Mesendoderm (in vitro differentiated cells): ENCODE data around the gene ALDH9A1.

Experiments
- DNase-seq: peaks from one replicate; pipeline ENCODE4 v3.0.0; 2013
- H2AK5ac ChIP-seq: 2 replicates; pipeline ENCODE4 v1.6.1; 2013; ENCODE audit warnings: low read length, inconsistent platforms
- H2BK120ac ChIP-seq: 2 replicates; pipeline ENCODE4 v1.6.1; 2013; ENCODE audit warnings: low read depth, mild to moderate bottlenecking, low read length, moderate library complexity, mixed read lengths
- H2BK15ac ChIP-seq: replicated peaks from 2 replicates; pipeline ENCODE4 v1.6.1; 2013; ENCODE audit warnings: low read depth, mild to moderate bottlenecking, moderate library complexity
- H2BK5ac ChIP-seq: 2 replicates; pipeline ENCODE4 v1.6.1; 2013; ENCODE audit warnings: low read length, inconsistent platforms
- H3K18ac ChIP-seq: 2 replicates; pipeline ENCODE4 v1.6.1; 2013; ENCODE audit warnings: mild to moderate bottlenecking, low read length, mixed read lengths
- H3K23ac ChIP-seq: one replicate; pipeline ENCODE4 v1.6.1; 2013; ENCODE audit warnings: low read length
- H3K27ac ChIP-seq: 2 replicates; pipeline ENCODE4 v1.5.1; 2013; ENCODE audit warnings: low read depth, mild to moderate bottlenecking, inconsistent platforms, low read length, moderate library complexity
- H3K27me3 ChIP-seq: 2 replicates; pipeline ENCODE4 v1.6.1; 2013; ENCODE audit warnings: low read length, control low read depth, mild to moderate bottlenecking, inconsistent platforms; ENCODE audit not compliant: insufficient read depth, poor library complexity
- H3K36me3 ChIP-seq: 2 replicates; pipeline ENCODE4 v1.6.1; 2013; ENCODE audit warnings: low read length, inconsistent platforms; ENCODE audit not compliant: control insufficient read depth, insufficient read depth
- H3K4ac ChIP-seq: one replicate; pipeline ENCODE4 v1.6.1; 2013; ENCODE audit warnings: low read depth, mild to moderate bottlenecking, low read length, moderate library complexity
- H3K4me1 ChIP-seq: 2 replicates; pipeline ENCODE4 v1.6.1; 2013; ENCODE audit warnings: low read depth, low read length, inconsistent platforms; ENCODE audit not compliant: control insufficient read depth
- H3K4me2 ChIP-seq: 2 replicates; pipeline ENCODE4 v1.6.1; 2013; ENCODE audit warnings: low read length
- H3K4me3 ChIP-seq: 2 replicates; pipeline ENCODE4 v1.5.1; 2013; ENCODE audit warnings: mild to moderate bottlenecking, low read length
- H3K56ac ChIP-seq: one replicate; pipeline ENCODE4 v1.6.1; 2013; ENCODE audit warnings: low read length
- H3K79me1 ChIP-seq: 2 replicates; pipeline ENCODE4 v1.6.1; 2013; ENCODE audit warnings: low read length, inconsistent platforms
- H3K79me2 ChIP-seq: 2 replicates; pipeline ENCODE4 v1.6.1; 2013; ENCODE audit warnings: mild to moderate bottlenecking, low read length; ENCODE audit not compliant: control insufficient read depth, insufficient read depth
- H3K9ac ChIP-seq: 2 replicates; pipeline ENCODE4 v1.6.1; 2013; ENCODE audit warnings: low read length, inconsistent platforms
- H4K5ac ChIP-seq: one replicate; pipeline ENCODE4 v1.6.1; 2013; ENCODE audit warnings: low read length
- H4K8ac ChIP-seq: one replicate; pipeline ENCODE4 v1.6.1; 2013; ENCODE audit warnings: low read depth, mild to moderate bottlenecking, control low read depth, low read length, moderate library complexity
- WGBS: extraction: QIAGEN DNeasy Blood & Tissue Kit; methylation state at CpG from one replicate; pipeline ENCODE4 v1.1.7; 2013; ENCODE audit warnings: low lambda C conversion rate, missing lambda C conversion rate; ENCODE audit not compliant: insufficient coverage; ENCODE audit errors: extremely low coverage; 5-methylcytosine and 5-hydroxymethylcytosine counted together

Gene ALDH9A1

DNA sequence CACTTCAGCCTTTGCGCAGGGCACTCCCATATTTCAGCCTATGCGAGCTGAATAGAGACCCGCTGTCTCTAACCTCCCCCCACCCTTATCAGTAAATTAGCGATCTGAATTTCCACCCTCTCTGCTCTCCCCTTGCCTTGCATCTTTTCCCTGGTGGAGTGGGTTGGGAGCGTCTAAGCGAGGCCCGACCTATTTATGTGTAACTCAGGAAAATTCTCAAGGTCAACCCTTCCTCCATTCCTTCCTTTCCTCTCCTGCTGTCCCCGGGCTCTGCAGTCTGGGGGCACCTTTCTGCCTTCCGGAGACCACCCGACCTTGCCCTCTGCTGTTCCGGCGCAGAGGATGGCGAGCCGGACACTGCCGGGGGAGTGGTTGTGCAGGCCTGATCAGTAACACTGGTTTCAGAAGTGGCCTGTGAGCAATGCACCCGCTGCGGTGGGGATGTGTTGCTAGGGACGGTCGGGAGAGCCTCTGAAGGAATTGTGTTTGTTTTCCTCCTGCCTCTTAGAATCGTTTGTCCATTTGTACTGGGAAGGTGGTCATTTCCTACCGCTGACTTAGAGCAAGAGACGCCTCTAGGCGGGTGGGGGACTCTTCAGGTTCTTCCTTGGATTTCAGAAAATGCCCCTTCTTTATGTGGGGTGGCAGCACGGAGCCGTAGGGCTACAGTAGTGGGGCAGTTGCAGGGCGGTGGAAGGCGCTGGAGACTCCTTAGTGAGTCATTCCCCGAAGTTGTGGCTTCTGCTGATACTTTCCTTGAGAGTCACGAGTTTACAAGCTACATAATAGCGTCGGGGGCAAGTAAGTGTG lies 66.8 kb downstream of the ALDH9A1 start:
- H3K23ac ChIP-seq: no peak overlapping the region
- no peaks in the 10 kb centered on the region for H3K79me2 ChIP-seq
- no peak overlapping the region for H2BK15ac ChIP-seq
- no peak overlapping the region for H4K5ac ChIP-seq
- peaks cover 2% of the 10 kb centered on the region for H3K4me1 ChIP-seq
- peak overlapping the region; percentile 9 for H3K18ac ChIP-seq
- no peak overlapping the region for H4K8ac ChIP-seq
- H3K27me3 ChIP-seq: no peaks in the 10 kb centered on the region
- peak; percentile 78 for DNase-seq
- H2AK5ac ChIP-seq: no peak overlapping the region
- H3K36me3 ChIP-seq: no peaks in the 10 kb centered on the region
- H3K9ac ChIP-seq: peak overlapping the region; percentile 76
- H3K79me1 ChIP-seq: peaks cover 5% of the 10 kb centered on the region
- H3K56ac ChIP-seq: peak overlapping the region; percentile 87
- H2BK5ac ChIP-seq: no peak overlapping the region
- no peak overlapping the region for H2BK120ac ChIP-seq
- WGBS: no CpG with 5 or more reads among the region's 31 CpGs
- H3K27ac ChIP-seq: peak overlapping the region; percentile 13
- no peak overlapping the region for H3K4ac ChIP-seq
- peak overlapping the region; percentile 86 for H3K4me3 ChIP-seq
- H3K4me2 ChIP-seq: peak overlapping the region; percentile 49

DNA sequence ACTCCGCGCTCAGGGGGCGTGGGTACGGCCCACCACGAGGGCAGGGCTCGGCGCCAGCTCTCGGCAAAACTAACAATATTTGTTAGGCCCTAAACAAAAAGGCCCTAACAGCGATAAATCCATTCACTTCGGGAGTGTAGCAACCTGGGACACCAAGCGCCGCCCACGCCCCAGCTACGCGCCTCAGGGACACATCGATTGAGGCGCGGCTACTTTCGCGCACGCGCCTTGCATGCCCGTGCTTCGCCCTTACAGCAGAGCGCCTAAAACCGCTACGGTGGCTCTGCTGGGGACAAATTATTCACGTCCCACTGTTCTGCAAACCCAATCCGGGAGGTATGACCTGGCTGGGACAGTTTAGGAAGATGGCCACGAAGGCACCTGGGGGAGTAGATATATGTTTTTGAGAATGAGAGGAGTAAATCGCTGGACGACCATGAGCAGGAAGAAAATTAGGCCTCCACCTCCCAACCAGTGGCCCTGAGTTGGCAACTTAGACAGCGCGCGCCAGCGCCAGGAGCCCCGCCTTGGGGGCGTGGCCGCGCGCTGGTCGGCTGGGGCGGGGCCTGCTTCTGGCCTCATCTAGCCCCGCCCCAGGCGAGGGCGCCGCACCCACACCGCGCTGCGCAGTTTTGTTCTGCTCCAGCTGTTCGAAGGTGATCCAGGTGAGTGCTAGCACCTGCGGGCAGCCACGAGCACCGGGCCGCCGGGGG lies 67.6 kb downstream of the ALDH9A1 start, which contains the start of gene MGST3:
Gene MGST3, plus strand, starts transcription at position 606 of the 713 bp plus-strand sequence. CDS start 18,614 bp downstream, outside the sequence.
- DNase-seq: peak; percentile 98
- Histone ChIP-seq H3K4me1 (peaks cover 2% of the 10 kb centered on the region), H3K79me2 (no peaks in the 10 kb centered on the region), H2BK15ac (no peak within 1 kb of the TSS), H3K4me2 (peak within 1 kb of the TSS; percentile 77), H3K27me3 (no peaks in the 10 kb centered on the region), H3K9ac (peak within 1 kb of the TSS; percentile 76), H3K4ac (peak within 1 kb of the TSS; percentile 73), H2BK5ac (no peak within 1 kb of the TSS), H3K18ac (peak within 1 kb of the TSS; percentile 43), H3K79me1 (peaks cover 4% of the 10 kb centered on the region), H3K56ac (peak within 1 kb of the TSS; percentile 89), H2BK120ac (no peak within 1 kb of the TSS), H3K23ac (no peak within 1 kb of the TSS), H4K8ac (no peak within 1 kb of the TSS), H4K5ac (no peak within 1 kb of the TSS), H3K4me3 (peak within 1 kb of the TSS; percentile 86), H3K36me3 (no peaks in the 10 kb centered on the region), H2AK5ac (no peak within 1 kb of the TSS), H3K27ac (peak within 1 kb of the TSS; percentile 93)
- no CpG with 5 or more reads among the region's 56 CpGs for WGBS

DNA sequence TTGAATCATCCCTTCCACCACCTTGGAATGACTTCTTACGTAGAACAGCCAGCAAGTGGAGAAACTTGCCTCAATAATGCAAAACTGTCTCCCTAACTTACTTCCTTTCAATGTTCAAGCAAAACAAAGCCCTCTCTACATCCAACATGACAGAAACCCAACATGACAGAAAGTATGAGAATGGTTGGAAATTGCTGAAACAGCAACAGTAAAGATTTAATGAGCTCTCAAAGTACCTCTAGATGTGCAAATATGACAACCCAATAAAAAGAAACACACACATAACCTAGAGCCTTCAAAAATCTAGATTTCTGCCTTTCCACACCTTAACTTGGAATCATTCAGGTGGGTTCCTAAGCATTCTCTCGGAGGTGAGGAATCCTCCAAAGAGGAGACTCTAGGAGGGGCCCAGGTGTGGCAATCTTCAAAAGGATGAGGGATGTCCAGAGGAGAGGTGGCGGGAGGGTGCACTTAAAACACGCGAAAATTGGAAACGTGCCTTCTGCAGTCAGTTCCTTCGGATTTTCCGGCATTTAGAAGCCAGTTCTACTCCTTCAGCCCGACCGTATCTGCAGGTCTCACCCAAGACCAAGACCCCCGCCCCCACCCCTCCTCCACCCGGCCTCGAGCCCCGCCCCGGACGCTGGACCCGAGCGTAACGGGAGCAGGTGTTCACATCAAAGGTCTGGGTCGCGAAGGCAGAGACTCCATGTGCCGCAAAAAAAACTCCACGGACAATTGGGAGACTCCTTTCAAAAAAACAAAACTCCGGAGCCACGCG lies 68.3 kb downstream of the ALDH9A1 start:
- Histone ChIP-seq H3K27me3 (no peaks in the 10 kb centered on the region), H2AK5ac (no peak overlapping the region), H2BK15ac (no peak overlapping the region), H3K79me1 (peaks cover 2% of the 10 kb centered on the region), H2BK5ac (no peak overlapping the region), H3K23ac (no peak overlapping the region), H3K56ac (peak overlapping the region; percentile 89), H3K18ac (peak overlapping the region; percentile 43), H3K36me3 (no peaks in the 10 kb centered on the region), H3K4ac (peak overlapping the region; percentile 73), H3K27ac (peak overlapping the region; percentile 93), H3K4me2 (peak overlapping the region; percentile 77), H3K4me1 (peaks cover 2% of the 10 kb centered on the region), H3K79me2 (no peaks in the 10 kb centered on the region), H2BK120ac (no peak overlapping the region), H4K5ac (no peak overlapping the region), H3K9ac (peak overlapping the region; percentile 75), H4K8ac (no peak overlapping the region), H3K4me3 (peak overlapping the region; percentile 64)
- WGBS: no CpG with 5 or more reads among the region's 26 CpGs
- DNase-seq: peak; percentile 8

DNA sequence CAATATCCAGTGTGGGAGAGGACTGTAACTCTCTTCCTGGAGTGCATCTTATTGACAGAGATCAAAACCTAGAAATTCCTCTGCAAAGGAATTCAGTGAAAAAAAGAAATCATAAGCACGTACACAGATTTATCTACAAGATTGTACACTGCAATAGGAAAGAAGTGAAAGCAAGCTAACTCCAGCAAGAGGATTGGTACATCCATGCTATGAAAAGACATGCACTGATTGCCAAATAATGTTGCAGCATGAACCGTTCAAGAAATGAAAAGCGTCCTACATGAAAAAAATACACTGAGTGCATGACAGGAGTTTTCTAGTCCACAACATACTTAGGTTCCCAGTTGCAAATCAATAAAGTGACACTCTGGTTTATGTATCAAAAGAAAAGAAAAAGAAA lies 69.2 kb downstream of the ALDH9A1 start:
- Histone ChIP-seq H4K5ac (no peak overlapping the region), H3K4me3 (no peak overlapping the region), H2BK120ac (no peak overlapping the region), H3K27me3 (no peaks in the 10 kb centered on the region), H3K79me1 (peaks cover 1% of the 10 kb centered on the region), H2BK5ac (no peak overlapping the region), H2BK15ac (no peak overlapping the region), H3K18ac (no peak overlapping the region), H2AK5ac (no peak overlapping the region), H3K79me2 (no peaks in the 10 kb centered on the region), H3K27ac (no peak overlapping the region), H3K36me3 (no peaks in the 10 kb centered on the region), H3K4me1 (peaks cover 2% of the 10 kb centered on the region), H4K8ac (no peak overlapping the region), H3K23ac (no peak overlapping the region), H3K4me2 (no peak overlapping the region), H3K9ac (no peak overlapping the region), H3K4ac (no peak overlapping the region), H3K56ac (no peak overlapping the region)
- no peak for DNase-seq
- no CpG with 5 or more reads among the region's 3 CpGs for WGBS

DNA sequence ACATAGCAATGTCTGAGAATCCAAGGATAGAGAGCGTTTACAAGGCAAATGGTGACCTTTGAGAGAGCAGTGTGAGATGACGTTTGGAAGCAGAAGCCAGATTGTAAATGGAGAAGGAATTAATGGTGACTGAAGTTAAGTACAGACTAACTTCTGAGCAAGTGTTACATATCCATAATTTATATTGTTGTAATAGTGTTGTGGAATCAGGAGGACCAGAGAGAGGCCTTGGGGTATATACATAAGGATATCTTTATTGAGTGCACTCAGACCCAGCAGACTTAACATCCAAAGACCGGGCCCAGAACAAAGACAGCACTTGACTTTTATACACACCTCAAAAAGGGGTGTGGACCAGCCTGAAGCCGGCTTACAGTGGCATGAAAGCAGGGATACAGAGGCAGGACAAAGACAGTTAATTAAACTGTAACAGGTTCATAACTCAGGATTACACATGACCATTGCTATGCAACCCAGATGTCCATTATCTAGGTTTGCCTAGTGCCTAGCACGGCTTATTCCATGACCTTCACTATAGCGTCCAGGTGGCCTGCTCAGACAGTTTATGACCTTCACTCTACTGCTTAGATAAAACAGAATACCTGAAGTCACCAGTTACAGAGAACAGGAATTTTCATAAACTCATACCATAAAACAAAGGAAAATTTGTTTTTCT lies 70.1 kb downstream of the ALDH9A1 start:
- Histone ChIP-seq H3K4me3 (no peak overlapping the region), H3K23ac (no peak overlapping the region), H4K5ac (no peak overlapping the region), H2AK5ac (no peak overlapping the region), H3K56ac (no peak overlapping the region), H4K8ac (no peak overlapping the region), H3K79me1 (no peaks in the 10 kb centered on the region), H3K27ac (no peak overlapping the region), H3K4ac (no peak overlapping the region), H2BK15ac (no peak overlapping the region), H3K79me2 (no peaks in the 10 kb centered on the region), H3K4me2 (no peak overlapping the region), H3K18ac (no peak overlapping the region), H3K4me1 (peaks cover 2% of the 10 kb centered on the region), H3K36me3 (no peaks in the 10 kb centered on the region), H2BK120ac (no peak overlapping the region), H3K9ac (no peak overlapping the region), H3K27me3 (no peaks in the 10 kb centered on the region), H2BK5ac (no peak overlapping the region)
- DNase-seq: no peak
- WGBS: no CpG with 5 or more reads among the region's 6 CpGs
